GM21367 (cell line): ENCODE data around the gene ERCC1.
A peak's percentile ranks its signal among the peaks of the same experiment; 100 is the strongest.

ENCODE experiments used
- ATAC-seq: cut with Tn5 transposase; IDR thresholded peaks from one replicate; pipeline ENCODE4 v1.9.1; 2021; ENCODE audit not compliant: unreplicated experiment

ERCC1 gene

DNA sequence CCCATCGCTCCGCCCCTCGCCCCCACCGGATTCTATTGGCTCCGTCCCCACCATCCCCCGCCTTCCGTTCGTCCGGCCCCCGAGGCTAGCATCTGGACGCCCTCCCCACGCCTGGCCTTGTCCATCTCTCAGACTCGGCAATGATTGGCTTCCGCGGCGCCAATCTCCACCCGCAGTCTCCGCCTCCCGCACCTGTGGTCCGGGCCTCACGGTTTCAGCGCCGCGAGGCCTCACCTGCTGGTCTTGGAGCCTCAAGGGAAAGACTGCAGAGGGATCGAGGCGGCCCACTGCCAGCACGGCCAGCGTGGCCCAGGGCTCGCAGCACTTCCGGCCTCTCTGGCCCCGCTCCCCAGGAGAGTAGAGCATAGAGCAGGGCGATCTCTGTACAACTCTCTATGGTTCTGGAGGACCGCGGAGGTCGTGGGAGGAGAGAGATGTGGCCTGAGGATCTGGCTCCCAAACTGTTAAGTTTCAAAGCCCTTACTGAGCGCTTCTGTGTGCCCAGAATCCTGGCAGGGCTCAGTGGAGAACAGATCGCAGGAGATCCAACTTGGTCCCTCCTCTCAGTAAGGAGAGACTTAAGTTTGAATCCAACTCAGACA is at the start of gene ERCC1:
TSS of gene ERCC1 (minus strand) at position 329 of the 602 bp plus-strand sequence. CDS start 543 bp downstream, outside the sequence.
- peak; percentile 56 for ATAC-seq

GRCh38 chr19:45473367-45473681 is 49.6 kb upstream of the ERCC1 start:
- ATAC-seq = no peak

DNA sequence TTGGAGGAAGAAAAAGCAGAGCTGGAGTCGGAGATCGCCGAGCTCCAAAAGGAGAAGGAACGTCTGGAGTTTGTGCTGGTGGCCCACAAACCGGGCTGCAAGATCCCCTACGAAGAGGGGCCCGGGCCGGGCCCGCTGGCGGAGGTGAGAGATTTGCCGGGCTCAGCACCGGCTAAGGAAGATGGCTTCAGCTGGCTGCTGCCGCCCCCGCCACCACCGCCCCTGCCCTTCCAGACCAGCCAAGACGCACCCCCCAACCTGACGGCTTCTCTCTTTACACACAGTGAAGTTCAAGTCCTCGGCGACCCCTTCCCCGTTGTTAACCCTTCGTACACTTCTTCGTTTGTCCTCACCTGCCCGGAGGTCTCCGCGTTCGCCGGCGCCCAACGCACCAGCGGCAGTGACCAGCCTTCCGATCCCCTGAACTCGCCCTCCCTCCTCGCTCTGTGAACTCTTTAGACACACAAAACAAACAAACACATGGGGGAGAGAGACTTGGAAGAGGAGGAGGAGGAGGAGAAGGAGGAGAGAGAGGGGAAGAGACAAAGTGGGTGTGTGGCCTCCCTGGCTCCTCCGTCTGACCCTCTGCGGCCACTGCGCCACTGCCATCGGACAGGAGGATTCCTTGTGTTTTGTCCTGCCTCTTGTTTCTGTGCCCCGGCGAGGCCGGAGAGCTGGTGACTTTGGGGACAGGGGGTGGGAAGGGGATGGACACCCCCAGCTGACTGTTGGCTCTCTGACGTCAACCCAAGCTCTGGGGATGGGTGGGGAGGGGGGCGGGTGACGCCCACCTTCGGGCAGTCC is 49.0 kb upstream of the ERCC1 start:
- no peak for ATAC-seq

- ATAC-seq = no peak
These were observed 48.3 kb upstream of the ERCC1 start for GRCh38 chr19:45471931-45472562.

GRCh38 chr19:45471111-45471930 is 47.6 kb upstream of the ERCC1 start:
- no peak for ATAC-seq

- no peak for ATAC-seq
These were observed 47.0 kb upstream of the ERCC1 start for GRCh38 chr19:45470762-45471081.

- ATAC-seq = no peak
These were observed 46.4 kb upstream of the ERCC1 start for GRCh38 chr19:45469945-45470761.

GRCh38 chr19:45469132-45469944 is 45.6 kb upstream of the ERCC1 start:
- ATAC-seq = peak; percentile 40

DNA sequence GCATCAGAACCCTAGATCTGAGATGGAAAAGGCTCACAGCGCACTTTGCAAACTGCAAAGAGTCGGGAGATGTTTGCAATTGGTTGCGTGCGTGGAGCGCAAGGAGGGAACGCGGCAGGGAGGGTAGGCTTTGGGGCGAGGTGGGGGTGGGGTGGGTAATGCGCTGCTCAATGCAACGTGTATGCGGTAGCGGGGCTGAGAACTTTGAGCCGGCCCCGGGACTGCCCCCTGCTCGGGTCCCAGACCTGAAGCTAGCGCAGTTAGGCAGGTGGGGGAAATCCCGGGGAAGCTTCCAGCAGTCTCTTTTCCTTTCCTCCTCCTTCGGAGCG is 45.0 kb upstream of the ERCC1 start:
- ATAC-seq = no peak

GRCh38 chr19:45468159-45468651 is 44.5 kb upstream of the ERCC1 start:
- no peak for ATAC-seq

DNA sequence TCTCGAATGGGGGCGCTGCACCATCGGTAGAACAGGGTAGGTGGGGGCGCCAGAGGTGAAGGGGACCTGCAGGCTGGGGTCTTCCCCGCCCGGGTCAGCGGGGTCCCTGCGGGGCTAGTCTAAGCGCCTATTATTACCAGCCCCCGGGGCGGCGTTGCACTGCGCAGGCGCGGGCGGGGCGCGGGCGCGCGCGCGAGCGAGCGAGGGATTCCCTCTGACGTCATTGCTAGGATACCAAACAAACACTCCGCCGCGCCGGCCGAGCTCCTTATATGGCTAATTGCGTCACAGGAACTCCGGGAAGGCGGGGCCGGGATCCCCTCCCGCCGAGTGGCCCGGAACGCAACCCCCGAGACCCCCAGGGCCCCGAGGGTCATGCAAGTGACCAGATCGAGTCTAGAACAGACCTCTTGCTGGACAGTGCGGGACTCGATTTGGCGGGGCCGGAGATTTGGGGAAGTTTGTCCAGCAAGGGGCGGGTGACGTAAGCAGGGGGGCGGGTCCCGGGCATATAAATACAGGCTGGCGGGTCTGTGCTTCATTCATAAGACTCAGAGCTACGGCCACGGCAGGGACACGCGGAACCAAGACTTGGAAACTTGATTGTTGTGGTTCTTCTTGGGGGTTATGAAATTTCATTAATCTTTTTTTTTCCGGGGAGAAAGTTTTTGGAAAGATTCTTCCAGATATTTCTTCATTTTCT is 43.9 kb upstream of the ERCC1 start, which contains the start of gene FOSB:
TSS of gene FOSB (plus strand) at position 541 of the 703 bp plus-strand sequence. CDS start 591 bp downstream, outside the sequence.
- peak; percentile 42 for ATAC-seq

DNA sequence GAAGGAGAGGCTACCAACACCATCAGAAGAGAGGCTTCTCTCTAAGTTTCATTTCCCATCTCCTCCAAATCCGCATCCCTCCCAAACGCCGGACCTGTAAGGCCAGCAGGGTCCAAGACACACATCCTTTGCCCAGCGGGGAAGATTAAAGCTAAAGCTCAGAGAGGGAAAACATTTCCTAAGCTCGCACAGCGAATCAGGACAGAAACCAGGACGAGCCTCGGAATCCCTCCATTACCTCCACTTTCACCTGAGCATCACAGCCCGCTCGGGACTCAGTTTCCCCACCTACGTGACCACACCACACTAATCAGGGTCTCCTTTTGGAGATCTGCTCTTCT is 43.4 kb upstream of the ERCC1 start:
- no peak for ATAC-seq

GRCh38 chr19:45464852-45465441 is 41.2 kb upstream of the ERCC1 start:
- no peak for ATAC-seq

DNA sequence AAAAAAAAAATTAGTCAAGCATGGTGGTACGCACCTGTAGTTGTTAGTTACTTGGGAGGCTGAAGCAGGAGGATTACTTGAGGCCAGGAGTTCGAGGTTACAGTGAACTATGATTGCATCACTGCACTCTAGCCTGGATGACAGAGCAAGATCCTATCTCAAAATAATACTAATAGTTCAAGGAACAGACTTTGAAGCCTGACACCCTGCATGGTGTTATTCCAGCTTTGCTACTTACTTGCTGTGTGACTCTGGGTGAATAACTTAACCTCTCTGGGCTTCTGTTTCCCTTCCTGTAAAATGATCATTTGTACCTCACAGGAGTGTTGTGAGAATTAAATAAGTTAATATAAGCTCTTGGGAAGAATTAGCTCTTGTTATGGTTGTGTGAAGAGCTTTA is 40.6 kb upstream of the ERCC1 start:
- no peak for ATAC-seq

- no peak for ATAC-seq
These were observed 39.5 kb upstream of the ERCC1 start for GRCh38 chr19:45463241-45463640.

DNA sequence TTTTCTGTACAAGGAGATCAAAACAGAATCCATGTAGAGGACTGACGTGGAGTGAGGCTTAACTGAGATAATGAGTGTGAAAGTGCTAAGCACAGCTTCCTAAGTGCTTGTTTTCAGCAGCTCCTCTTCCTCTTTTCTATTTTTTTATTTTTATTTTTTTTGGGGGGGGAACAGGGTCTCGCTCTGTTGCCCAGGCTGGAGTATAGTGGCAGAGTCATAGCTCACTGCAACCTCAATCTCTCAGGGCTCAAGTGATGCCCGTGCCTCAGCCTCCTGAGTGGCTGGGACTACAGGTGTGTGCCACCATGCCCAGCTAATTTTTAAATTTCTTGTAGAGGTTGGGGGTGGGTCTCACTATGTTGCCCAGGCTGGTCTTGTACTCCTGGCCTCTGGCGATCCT is 38.5 kb upstream of the ERCC1 start:
- ATAC-seq = no peak

- no peak for ATAC-seq
These were observed 37.2 kb upstream of the ERCC1 start for GRCh38 chr19:45460807-45461347.

GRCh38 chr19:45457776-45458175 is 34.1 kb upstream of the ERCC1 start:
- no peak for ATAC-seq

DNA sequence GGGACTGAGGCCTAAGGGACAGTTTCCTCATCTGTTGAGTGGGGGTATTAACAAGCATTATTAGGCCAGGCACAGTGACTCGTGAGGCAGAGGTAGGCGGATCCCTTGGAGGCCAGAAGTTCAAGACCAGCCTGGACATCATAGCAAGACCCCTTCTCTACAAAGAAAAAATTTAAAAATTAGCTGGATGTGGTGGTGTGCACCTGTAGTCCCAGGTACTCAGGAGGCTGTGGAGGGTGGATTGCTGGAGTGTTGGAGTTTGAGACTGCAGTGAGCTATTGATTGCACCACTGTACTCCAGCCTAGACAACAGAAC is 32.7 kb upstream of the ERCC1 start:
- ATAC-seq = no peak
